Measurements from ENCODE around the gene PHACTR3.

PHACTR3 gene

DNA sequence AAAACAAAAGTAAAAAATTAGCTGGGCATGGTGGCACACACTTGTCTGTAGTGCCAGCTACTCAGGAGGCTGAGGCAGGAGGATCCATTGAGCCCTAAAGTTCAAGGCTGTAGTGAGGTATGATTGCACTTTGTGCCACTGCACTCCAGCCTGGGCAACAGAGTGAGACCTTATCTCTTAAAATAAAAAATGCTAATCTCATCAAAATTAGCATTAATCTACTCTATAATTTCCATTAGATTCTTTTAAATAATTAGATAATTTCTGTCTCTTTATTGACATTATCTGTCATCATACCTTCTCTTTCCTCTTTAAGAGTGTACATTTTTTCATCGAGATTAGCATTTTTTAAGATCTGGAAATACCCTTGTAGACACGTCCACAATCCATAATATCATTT, 48.0 kb downstream of the PHACTR3 start:
- no peak overlapping the region for H3K4me3 ChIP-seq (ENCODE audit: low read depth, low read length)
- TF ChIP-seq, protein P1, sequence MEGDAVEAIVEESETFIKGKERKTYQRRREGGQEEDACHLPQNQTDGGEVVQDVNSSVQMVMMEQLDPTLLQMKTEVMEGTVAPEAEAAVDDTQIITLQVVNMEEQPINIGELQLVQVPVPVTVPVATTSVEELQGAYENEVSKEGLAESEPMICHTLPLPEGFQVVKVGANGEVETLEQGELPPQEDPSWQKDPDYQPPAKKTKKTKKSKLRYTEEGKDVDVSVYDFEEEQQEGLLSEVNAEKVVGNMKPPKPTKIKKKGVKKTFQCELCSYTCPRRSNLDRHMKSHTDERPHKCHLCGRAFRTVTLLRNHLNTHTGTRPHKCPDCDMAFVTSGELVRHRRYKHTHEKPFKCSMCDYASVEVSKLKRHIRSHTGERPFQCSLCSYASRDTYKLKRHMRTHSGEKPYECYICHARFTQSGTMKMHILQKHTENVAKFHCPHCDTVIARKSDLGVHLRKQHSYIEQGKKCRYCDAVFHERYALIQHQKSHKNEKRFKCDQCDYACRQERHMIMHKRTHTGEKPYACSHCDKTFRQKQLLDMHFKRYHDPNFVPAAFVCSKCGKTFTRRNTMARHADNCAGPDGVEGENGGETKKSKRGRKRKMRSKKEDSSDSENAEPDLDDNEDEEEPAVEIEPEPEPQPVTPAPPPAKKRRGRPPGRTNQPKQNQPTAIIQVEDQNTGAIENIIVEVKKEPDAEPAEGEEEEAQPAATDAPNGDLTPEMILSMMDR (IDR thresholded peaks at IDR 0.05; ENCODE audit: insufficient read depth, low read depth, low read length, missing control alignments), result no peak
- no peak for DNase-seq (ENCODE audit: low read depth)

DNA sequence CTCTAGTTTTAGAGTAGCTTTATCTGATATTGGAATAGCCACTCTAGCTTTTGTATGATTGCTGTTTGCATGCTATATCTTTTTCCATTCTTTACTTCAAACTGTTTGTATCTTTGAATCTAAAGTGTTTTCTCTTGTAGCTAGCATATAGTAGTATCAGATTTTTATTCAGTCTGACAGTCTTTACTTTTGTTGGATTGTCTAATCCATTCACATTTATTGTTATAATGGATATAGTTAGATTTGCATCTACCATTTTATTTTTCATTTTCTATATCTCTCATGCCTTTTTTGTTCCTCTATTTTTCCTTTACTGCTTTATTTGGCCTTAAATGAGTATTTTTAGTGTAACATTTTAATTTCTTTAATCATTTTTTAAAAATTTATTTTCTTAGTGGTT, 52.1 kb downstream of the PHACTR3 start:
- TF ChIP-seq, protein P1 (IDR thresholded peaks at IDR 0.05; ENCODE audit: insufficient read depth, low read depth, low read length, missing control alignments), result no peak
- no peak overlapping the region for H3K4me3 ChIP-seq (ENCODE audit: low read depth, low read length)
- no peak for DNase-seq (ENCODE audit: low read depth)

DNA sequence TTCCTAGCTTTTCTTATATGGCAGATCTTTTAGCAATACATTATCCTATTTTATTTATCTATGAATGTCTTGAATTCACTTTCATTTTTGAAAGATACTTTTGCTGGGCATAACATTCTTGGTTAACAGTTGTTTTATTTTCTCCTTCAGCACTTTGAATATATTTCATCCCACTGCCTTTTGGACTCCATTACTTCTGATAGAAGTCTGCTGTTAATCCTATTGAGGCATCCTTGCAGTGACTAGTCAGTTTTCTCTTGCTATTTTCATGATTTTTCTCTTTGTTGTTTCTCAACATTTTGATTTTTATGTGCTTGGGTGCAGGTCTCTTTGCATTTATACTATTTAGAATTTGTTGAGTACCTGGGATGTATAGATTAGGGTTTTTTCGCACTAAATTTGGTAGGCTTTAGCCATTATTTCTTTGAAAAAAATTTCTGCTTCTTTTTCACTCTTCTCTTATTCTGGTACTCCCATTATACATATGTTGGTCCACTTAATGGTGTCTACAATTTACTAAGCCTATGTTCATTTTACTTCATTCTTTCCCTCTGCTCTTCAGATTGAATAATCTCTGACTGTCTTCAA, 53.2 kb downstream of the PHACTR3 start:
- no peak overlapping the region for H3K4me3 ChIP-seq (ENCODE audit: low read depth, low read length)
- DNase-seq (ENCODE audit: low read depth), result no peak
- TF ChIP-seq, protein P1 (IDR thresholded peaks at IDR 0.05; ENCODE audit: insufficient read depth, low read depth, low read length, missing control alignments), result no peak

DNA sequence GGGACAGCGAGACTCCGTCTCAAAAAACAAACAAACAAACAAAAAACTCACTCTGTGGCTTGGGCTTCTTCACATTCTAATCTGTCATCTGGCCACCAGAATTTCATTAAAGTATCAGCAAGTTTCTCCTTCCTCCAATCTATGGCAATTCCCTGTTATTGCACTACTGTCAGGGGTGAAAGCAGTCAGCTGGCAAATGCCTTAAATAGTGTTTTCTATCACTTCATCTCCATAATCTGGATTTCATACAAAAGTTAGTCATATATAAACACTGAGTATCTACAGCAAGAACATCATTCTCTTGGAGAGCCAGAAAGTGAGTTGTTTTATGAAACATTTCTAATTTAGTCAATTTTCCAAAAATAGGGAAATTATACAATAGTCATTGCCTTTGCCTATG, 56.1 kb downstream of the PHACTR3 start:
- TF ChIP-seq, protein P1 (IDR thresholded peaks at IDR 0.05; ENCODE audit: insufficient read depth, low read depth, low read length, missing control alignments), result no peak
- DNase-seq (ENCODE audit: low read depth), result no peak
- H3K4me3 ChIP-seq (ENCODE audit: low read depth, low read length), result no peak overlapping the region

DNA sequence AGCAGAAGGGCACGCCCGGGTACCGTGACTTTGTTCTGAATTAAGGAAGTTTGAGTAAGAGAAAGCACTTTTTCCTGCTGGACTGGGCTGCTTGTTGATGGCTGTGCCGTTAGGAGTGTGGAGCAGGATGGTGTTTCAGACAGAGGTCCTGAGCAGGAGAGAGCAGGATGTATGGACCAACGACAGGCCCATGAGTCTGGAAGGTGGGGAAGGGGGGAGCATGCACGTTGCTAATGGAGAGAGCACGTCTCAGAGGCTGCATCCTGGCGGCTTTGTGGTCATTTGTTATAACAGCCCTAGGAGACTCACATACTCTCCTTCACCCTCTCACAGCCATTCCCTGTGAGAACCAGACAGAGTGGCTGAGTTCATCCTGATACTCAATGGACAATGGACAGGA, 56.8 kb downstream of the PHACTR3 start:
- no peak for DNase-seq (ENCODE audit: low read depth)
- TF ChIP-seq, protein P1 (IDR thresholded peaks at IDR 0.05; ENCODE audit: insufficient read depth, low read depth, low read length, missing control alignments), result no peak
- no peak overlapping the region for H3K4me3 ChIP-seq (ENCODE audit: low read depth, low read length)

DNA sequence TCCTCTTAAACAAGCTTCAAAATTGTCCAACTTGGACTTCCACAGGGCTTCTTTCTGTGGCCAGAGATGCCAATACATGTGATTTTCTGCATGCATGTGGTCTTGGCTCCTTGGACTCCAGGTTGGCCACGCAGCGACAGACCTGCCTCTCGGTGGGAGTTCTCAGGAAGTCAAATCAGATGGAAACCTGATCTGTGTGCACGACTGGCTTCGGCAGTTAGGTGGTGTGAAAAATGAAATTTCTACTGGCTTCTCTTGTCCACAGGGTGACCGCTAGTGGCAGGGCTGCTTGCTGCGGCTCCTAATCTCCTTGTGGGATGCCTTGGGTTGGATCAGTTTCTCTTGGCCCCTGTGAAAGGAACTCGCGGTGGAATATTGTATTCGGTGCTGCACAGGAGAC, 57.3 kb downstream of the PHACTR3 start:
- DNase-seq (ENCODE audit: low read depth), result no peak
- TF ChIP-seq, protein P1 (IDR thresholded peaks at IDR 0.05; ENCODE audit: insufficient read depth, low read depth, low read length, missing control alignments), result no peak
- no peak overlapping the region for H3K4me3 ChIP-seq (ENCODE audit: low read depth, low read length)

DNA sequence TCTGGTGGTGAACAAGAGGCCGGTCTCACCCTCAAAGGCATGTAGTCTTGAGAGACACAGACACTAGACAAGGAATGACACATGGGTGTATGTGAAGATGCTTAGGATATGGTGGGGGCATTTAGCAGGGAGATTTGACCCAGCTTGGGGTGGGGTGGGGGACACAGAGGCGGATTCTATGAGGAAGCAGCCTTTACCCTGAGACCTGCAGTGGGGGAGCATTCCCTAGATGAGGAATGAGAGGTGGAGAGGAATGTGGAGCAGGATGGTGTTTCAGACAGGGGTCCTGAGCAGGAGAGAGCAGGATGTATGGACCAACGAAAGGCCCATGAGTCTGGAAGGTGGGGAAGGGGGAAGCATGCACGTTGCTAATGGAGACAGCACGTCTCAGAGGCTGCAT, 57.8 kb downstream of the PHACTR3 start:
- H3K4me3 ChIP-seq (ENCODE audit: low read depth, low read length), result no peak overlapping the region
- TF ChIP-seq, protein P1 (IDR thresholded peaks at IDR 0.05; ENCODE audit: insufficient read depth, low read depth, low read length, missing control alignments), result no peak
- no peak for DNase-seq (ENCODE audit: low read depth)
